ENCODE data around the gene DCTN3. TPM values are rescaled to one million over a fixed set of nuclear protein-coding genes. Genes with fewer than 3 reads are reported as not detected.

The DCTN3 gene
- total and polyA plus RNA-seq, 2 experiments from 2014 or later: 12.9 to 17.9 TPM

- Histone ChIP-seq H3K27me3 (ENCODE audit: insufficient read depth) (no peaks in the 10 kb centered on the region), H3K4me3 (peak overlapping the region; percentile 53; the same call in 1 of the 2 replicates), H3K4me2 (peak overlapping the region; percentile 81), H3K36me3 (ENCODE audit: insufficient read depth) (peaks cover 3% of the 10 kb centered on the region; the same call in 1 of the 2 replicates), H4K20me1 (replicated peaks; ENCODE audit: insufficient read depth) (no peaks in the 10 kb centered on the region; the same call in none of the 2 replicates), H3K4me1 (ENCODE audit: insufficient read depth) (peaks cover 20% of the 10 kb centered on the region), H2AFZ (0 out of 2 replicates have a peak overlapping the region, but pooled peaks have one; percentile 14), H3K9me2 (ENCODE audit: insufficient read depth) (no peaks in the 10 kb centered on the region), H3K79me2 (replicated peaks; ENCODE audit: insufficient read depth) (peaks cover 6% of the 10 kb centered on the region), H3F3A (replicated peaks; ENCODE audit: low read depth) (0 out of 2 replicates have a peak, but pooled peaks cover 4% of the 10 kb centered on the region), H3K27ac (ENCODE audit: low read depth) (no peak overlapping the region)
- DNase-seq (ENCODE audit: low spot score) (no peak), ATAC-seq (no peak)
- Mint-ChIP-seq H3K9me3 (no peaks in the 10 kb centered on the region; the same call in 2 of the 3 replicates), H3K27me3 (ENCODE audit: insufficient read depth, low read depth, poor library complexity) (peaks cover 19% of the 10 kb centered on the region), H3K4me1 (peaks cover 42% of the 10 kb centered on the region), H3K27ac (no peak overlapping the region), H3K4me3 (peak overlapping the region; percentile 80), H3K36me3 (ENCODE audit: low read depth) (peaks cover 23% of the 10 kb centered on the region)
- TF ChIP-seq CREB1 (CRISPR knock-in tag; IDR thresholded peaks at IDR 0.05; ENCODE audit: low read depth) (no peak), REST (IDR thresholded peaks at IDR 0.05; ENCODE audit: unreplicated experiment) (no peak), ZNF462 (CRISPR knock-in tag; IDR thresholded peaks at IDR 0.05) (no peak), EZH2 (IDR thresholded peaks at IDR 0.05; ENCODE audit: low read depth, unreplicated experiment) (no peak), ZNF114 (CRISPR knock-in tag; IDR thresholded peaks at IDR 0.05) (no peak), EZH2phosphoT487 (IDR thresholded peaks at IDR 0.05; ENCODE audit: unreplicated experiment) (no peak), ZNF331 (CRISPR knock-in tag; IDR thresholded peaks at IDR 0.05; ENCODE audit: low read depth) (no peak), NANOG (IDR thresholded peaks at IDR 0.05; ENCODE audit: borderline replicate concordance) (no peak)
Measured at GRCh38 chr9:34652602-34653000, 32.3 kb upstream of the DCTN3 start.

Measured in GM23338 (cell line).